ENCODE measurements around the gene ISLR2. TPM values are rescaled to one million over a fixed set of nuclear protein-coding genes. Genes with fewer than 3 reads are reported as not detected.

ISLR2 gene
- total and polyA plus RNA-seq, 12 donors, result 0.13 to 2.6 (median 0.48) TPM; not detected in 1

- no peak for TF ChIP-seq POLR2A (IDR thresholded peaks at IDR 0.05)
- 71 to 83% (median 73%) methylated on average over 4 to 6 of the region's 6 CpGs for WGBS, 4 donors
- Histone ChIP-seq H3K4me1 (replicated peaks in 1 of 2) (no peaks in the 10 kb centered on the region), H3K4me3 (no peak overlapping the region), H3K36me3 (replicated peaks in 1 of 2) (no peaks in the 10 kb centered on the region), H3K27ac (no peak overlapping the region), H3K9me3 (replicated peaks in 1 of 3) (no peaks in the 10 kb centered on the region), H3K27me3 (no peaks in the 10 kb centered on the region)
- no peak for DNase-seq
- intact Hi-C loops (cut with DNase I), result no loop called here
Measured at GRCh38 chr15:74144153-74144775, 13.9 kb downstream of the ISLR2 start.

DNA sequence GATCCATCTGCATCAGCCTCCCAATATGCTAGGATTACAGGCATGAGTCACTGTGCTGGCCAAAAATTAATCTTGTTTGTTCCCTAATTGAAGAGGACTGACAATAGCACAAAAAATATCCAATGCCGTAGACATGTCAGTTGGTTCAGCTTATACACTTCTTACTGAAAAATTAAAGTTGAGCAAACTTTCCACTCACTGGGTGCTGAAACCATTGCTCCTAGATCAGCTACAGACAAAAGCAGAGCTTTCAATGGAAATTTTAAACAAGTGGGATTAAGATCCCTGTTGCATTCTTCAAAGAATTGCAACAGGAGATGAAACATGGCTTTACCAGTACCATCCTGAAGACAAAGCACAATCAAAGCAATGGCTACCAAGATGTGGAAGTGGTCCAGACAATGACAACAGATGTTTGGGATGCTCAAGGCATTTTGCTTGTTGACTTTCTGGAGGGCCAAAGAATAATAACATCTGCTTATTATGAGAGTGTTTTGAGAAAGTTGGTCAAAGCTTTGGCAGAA is 16.0 kb downstream of the ISLR2 start:
- Histone ChIP-seq H3K27me3 (no peaks in the 10 kb centered on the region), H3K9me3 (replicated peaks in 1 of 3) (no peaks in the 10 kb centered on the region), H3K27ac (no peak overlapping the region), H3K4me3 (no peak overlapping the region), H3K36me3 (replicated peaks in 1 of 2) (no peaks in the 10 kb centered on the region), H3K4me1 (replicated peaks in 1 of 2) (no peaks in the 10 kb centered on the region)
- 73 to 90% (median 85%) methylated on average over 1 of the region's 1 CpG for WGBS, 4 donors
- intact Hi-C loops (cut with DNase I), result no loop called here
- TF ChIP-seq, protein P1, sequence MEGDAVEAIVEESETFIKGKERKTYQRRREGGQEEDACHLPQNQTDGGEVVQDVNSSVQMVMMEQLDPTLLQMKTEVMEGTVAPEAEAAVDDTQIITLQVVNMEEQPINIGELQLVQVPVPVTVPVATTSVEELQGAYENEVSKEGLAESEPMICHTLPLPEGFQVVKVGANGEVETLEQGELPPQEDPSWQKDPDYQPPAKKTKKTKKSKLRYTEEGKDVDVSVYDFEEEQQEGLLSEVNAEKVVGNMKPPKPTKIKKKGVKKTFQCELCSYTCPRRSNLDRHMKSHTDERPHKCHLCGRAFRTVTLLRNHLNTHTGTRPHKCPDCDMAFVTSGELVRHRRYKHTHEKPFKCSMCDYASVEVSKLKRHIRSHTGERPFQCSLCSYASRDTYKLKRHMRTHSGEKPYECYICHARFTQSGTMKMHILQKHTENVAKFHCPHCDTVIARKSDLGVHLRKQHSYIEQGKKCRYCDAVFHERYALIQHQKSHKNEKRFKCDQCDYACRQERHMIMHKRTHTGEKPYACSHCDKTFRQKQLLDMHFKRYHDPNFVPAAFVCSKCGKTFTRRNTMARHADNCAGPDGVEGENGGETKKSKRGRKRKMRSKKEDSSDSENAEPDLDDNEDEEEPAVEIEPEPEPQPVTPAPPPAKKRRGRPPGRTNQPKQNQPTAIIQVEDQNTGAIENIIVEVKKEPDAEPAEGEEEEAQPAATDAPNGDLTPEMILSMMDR (IDR thresholded peaks at IDR 0.05), result no peak
- TF ChIP-seq POLR2A (IDR thresholded peaks at IDR 0.05), result no peak
- no peak for DNase-seq

DNA sequence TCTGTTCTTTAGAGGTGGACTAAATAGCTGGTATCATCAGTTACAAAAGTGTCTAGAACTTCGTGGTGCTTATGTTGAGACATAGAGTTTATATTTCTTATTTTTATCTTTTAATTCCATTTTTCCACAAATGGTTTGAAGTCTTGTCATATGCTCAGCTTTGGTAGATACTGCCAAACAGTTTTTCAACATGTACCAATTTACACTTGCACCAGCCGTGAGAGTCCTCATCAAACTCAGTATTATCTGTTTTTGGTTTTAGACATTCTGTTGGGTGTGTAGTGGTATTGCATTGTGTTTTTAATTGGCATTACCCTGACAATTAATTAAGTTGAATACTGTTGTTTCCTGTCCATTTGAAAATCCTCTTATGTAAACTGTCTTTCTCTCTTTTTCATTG is 16.7 kb downstream of the ISLR2 start:
- no peak overlapping the region for H3K27ac ChIP-seq
- no peaks in the 10 kb centered on the region for H3K9me3 ChIP-seq (replicated peaks in 1 of 3)
- WGBS, 4 donors, result 56 to 68% (median 58%) methylated on average over 2 of the region's 2 CpGs
- no peak overlapping the region for H3K4me3 ChIP-seq
- TF ChIP-seq, protein P1 (IDR thresholded peaks at IDR 0.05), result no peak
- TF ChIP-seq POLR2A (IDR thresholded peaks at IDR 0.05), result no peak
- H3K27me3 ChIP-seq, result no peaks in the 10 kb centered on the region
- DNase-seq, result no peak
- intact Hi-C loops (cut with DNase I), result no loop called here
- H3K4me1 ChIP-seq (replicated peaks in 1 of 2), result no peaks in the 10 kb centered on the region
- no peaks in the 10 kb centered on the region for H3K36me3 ChIP-seq (replicated peaks in 1 of 2)

DNA sequence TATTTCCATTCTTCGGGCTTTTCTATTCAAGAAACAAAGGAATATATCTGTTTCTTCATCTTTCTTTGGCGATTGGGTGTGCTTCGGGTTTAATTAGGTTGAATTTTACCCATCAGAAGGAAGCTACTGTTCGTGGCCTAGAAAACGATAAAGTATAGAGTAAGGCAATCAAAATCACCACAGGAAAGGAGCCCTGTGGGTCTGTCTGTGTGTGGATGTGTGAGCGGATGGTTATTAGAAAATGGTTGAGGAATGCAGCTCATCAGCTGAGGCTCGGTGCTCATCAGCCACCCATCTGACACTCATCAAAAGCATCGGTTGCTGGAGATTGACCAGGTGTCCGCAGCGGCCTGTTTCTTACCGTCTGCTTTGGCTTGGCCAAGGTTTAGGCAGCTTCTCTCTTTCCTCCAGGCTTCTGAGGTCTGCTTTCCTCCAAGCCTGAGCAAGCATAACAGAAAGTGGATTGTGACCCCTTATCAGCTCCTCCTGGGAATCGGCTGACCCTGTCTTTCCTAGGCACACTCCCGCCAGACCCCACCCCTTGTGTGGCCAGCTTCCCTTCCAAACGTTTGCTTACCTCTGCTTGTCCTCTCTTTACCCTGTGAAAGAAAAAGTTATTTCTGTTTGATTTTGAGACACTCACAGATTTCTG is 25.5 kb downstream of the ISLR2 start:
- no peak for DNase-seq
- no peaks in the 10 kb centered on the region for H3K9me3 ChIP-seq (replicated peaks in 1 of 3)
- TF ChIP-seq POLR2A (IDR thresholded peaks at IDR 0.05), result no peak
- TF ChIP-seq, protein P1 (IDR thresholded peaks at IDR 0.05), result no peak
- H3K36me3 ChIP-seq (replicated peaks in 1 of 2), result no peaks in the 10 kb centered on the region
- no peak overlapping the region for H3K27ac ChIP-seq
- intact Hi-C loops (cut with DNase I), result no loop called here
- H3K27me3 ChIP-seq, result no peaks in the 10 kb centered on the region
- no peak overlapping the region for H3K4me3 ChIP-seq
- peaks cover 0 to 15% of the 10 kb centered on the region in 2 donors for H3K4me1 ChIP-seq (replicated peaks in 1 of 2)
- WGBS, 4 donors, result 72 to 77% (median 75%) methylated on average over 14 of the region's 14 CpGs
